NCI-H1092 (cell line): Measurements from ENCODE around the gene TCF25.

Experiments
- DNase-seq: peaks from one replicate; lab custom pipeline; 2025; lab: John Stamatoyannopoulos, UW

The TCF25 gene

GRCh38 chr16:89844739-89845339 is 28.6 kb upstream of the TCF25 start:
- no peak for DNase-seq

GRCh38 chr16:89845417-89845816 is 28.0 kb upstream of the TCF25 start:
- no peak for DNase-seq

- DNase-seq, result no peak
Measured at GRCh38 chr16:89847051-89847939, 26.1 kb upstream of the TCF25 start.

- no peak for DNase-seq
Measured at GRCh38 chr16:89847940-89848297, 25.5 kb upstream of the TCF25 start.

GRCh38 chr16:89848974-89849373 is 24.4 kb upstream of the TCF25 start:
- no peak for DNase-seq

GRCh38 chr16:89853306-89853993 is 19.9 kb upstream of the TCF25 start:
- DNase-seq, result no peak

GRCh38 chr16:89855301-89855945 is 18.0 kb upstream of the TCF25 start:
- DNase-seq, result no peak

GRCh38 chr16:89855986-89856385 is 17.4 kb upstream of the TCF25 start:
- no peak for DNase-seq

GRCh38 chr16:89858973-89859614 is 14.3 kb upstream of the TCF25 start:
- DNase-seq, result no peak

GRCh38 chr16:89859615-89860007 is 13.8 kb upstream of the TCF25 start:
- DNase-seq, result no peak

- peak; percentile 38 for DNase-seq
Measured at GRCh38 chr16:89860747-89861304, 12.6 kb upstream of the TCF25 start.

- DNase-seq, result no peak
Measured at GRCh38 chr16:89861648-89862047, 11.7 kb upstream of the TCF25 start.

GRCh38 chr16:89862732-89863131 is 10.7 kb upstream of the TCF25 start:
- no peak for DNase-seq

- no peak for DNase-seq
Measured at GRCh38 chr16:89863741-89864526, 9.5 kb upstream of the TCF25 start.

- no peak for DNase-seq
Measured at GRCh38 chr16:89864527-89864820, 8.9 kb upstream of the TCF25 start.

- DNase-seq, result no peak
Measured at GRCh38 chr16:89867918-89868317, 5.5 kb upstream of the TCF25 start.

GRCh38 chr16:89869911-89870310 is 3.5 kb upstream of the TCF25 start:
- no peak for DNase-seq

- no peak for DNase-seq
Measured at GRCh38 chr16:89870440-89870839, 3.0 kb upstream of the TCF25 start.

GRCh38 chr16:89871895-89872294 is 1.5 kb upstream of the TCF25 start:
- no peak for DNase-seq

- peak; percentile 88 for DNase-seq
Measured at GRCh38 chr16:89873972-89874689, 739 bp downstream of the TCF25 start.
